ENCODE data around the gene RHCG.

Gene RHCG

DNA sequence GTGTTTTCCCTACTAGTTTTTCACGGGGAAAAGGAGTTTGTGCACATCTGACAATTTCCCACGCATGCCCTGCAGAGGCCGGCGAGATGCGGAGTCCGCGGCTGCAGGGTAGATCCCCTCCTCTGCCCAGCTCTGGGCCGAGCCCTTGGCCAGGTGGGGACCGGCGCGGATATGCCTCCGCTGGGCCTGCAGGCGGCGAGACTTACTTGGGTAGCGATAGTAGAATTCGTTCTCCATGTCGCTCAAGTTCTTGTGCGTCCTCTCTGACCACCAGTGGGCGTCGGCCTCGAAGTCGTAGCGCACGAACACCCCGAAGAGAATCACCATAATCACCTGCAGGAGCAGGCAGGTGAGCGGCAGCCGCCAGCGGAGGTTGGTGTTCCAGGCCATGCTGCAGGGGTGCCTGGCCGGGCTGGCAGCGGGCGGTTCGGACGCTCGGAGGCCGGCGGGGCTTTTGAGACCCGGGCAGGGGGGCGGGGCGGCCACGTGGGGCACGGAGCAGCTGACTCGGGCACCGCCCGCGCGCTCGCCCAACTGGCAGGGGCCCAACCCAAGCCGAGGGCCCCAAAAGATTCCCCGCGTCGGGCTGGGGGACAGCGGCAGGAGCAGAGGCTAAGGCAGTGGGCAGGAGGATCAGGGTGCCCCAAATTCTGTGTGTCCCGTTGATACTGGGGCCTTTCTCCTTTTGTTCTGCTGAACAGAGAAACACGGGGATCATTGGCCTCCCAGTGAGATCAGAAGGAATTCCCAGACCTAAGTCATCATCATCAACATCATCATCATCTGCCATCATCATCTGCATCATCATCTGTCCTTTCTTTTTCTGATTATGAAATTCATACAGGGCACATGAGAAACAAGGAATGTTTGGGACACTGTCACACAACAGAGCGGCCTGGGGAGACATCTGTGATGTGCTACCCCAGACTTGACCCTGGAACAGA is at the start of gene RHCG:
RHCG (minus strand) TSS at position 429 of the 944 bp plus-strand sequence; CDS start at position 390, 39 bp downstream.
- no peak for DNase-seq (ENCODE audit: low read depth)

DNA sequence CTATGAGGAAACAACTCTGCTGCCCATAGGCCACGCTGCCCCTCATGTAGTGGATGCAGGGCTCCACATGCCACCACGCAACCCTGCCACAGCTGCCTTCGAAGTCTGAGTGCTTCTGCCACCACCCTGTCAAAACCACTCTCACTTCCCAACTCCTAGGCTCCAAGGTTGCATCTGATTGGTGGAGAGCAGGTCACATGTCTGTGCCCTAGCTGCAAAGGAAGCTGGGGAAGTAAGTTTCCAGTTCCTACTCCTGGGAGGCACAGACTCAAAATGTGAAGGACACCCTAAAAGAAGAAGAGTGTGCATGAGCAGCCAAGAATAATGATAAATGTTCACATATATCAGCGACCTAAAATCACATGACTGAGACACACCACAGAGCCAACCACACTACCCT is 47.0 kb upstream of the RHCG start:
- DNase-seq (ENCODE audit: low read depth), result no peak

DNA sequence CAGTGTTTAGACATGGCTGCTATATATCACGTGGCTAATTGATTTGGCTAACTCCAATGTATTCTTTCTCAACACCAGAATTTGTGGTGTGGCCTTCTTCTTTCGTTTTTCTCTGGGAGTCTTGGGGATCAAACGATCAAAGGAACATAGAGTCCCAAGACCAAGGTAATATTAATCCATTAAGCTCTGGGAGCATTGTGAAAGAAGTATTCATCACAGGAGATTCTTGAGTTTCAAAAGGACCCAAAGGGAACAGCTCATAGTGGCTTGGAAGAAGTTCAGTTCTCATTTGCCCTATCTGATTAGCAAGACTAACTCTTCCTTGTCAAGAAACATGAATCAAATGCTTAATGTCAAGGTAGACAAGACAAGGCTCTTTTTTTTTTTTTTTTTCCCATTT is 46.0 kb upstream of the RHCG start:
- DNase-seq (ENCODE audit: low read depth), result no peak

DNA sequence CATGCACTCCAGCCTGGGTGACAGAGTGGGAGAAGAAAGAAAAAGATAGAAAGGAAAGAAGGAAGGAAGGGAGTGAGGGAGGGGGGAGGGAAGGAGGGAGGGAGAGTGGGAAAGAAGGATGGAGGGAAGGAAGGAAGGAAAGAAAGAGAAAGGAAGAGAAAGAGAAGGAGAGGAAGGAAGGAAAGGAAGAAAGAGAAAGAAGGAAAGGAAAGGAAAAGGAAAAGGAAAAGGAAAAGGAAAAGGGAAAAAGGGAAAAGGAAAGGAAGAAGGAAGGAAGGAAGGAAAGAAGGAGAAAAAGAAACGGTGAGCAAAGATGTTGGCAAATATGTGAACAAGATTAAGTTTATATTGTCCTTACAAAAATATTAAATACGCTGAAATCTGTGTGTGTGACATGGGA is 42.6 kb upstream of the RHCG start:
- DNase-seq (ENCODE audit: low read depth), result no peak

DNA sequence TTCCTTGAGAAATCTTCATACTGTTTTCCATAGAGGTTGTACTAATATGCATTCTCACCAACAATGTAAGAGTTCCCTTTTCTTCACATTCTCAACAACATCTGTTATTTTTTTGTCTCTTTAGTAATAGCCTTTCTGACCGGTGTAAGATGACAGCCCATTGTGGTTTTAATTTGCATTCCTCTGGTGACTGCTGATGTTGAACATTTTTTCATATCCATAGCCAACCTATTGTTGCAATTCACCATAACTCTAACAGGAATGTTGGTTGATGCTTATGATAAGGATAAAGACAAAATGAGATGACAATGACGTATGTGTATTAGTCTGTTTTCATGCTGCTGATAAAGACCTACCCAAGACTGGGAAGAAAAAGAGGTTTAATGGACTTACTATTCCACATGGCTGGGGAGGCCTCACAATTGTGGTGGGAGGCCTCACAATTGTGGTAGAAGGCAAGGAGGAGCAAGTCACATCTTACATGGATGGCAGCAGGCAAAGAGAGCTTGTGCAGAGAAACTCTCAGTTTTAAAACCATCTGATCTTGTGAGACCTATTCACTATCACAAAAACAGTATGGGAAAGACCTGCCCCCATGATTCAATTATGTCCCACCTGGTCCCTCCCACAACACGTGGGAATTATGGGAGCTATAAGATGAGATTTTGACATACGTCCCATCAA is 37.6 kb upstream of the RHCG start:
- DNase-seq (ENCODE audit: low read depth), result no peak

DNA sequence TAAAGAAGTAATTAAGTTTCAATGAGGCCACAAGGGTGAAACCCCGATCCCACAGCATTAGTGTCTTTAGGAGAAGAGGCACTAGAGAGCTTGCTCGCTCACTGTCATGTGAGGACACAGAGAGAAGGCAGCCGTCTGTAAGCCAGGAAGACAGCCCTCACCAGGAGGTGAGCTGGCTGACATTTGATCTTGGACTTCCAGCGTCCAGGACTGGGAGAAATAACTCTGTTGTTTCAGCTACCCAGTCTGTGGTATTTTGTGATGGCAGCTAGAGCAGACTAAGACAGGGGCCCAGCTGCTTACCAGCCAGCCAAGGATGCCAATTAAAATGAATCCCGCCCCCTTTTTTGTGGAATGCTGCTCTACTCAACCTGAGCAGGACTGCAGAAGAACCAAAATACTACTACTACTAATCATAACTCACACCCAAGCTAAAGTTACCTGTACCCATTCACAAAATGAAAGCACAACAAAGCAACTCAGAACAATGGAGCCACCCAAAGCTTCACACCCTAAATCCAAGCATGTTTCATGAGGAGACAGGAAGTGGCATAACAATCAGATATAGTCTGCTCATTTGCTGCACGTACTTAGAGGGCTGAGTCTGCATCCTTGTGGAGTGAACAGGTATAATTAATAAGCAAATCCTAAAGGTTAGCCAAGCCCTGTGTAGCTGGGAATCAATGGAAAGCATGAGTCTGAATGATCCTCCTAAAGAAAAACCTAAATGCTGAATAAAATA is 35.6 kb upstream of the RHCG start:
- DNase-seq (ENCODE audit: low read depth), result no peak

DNA sequence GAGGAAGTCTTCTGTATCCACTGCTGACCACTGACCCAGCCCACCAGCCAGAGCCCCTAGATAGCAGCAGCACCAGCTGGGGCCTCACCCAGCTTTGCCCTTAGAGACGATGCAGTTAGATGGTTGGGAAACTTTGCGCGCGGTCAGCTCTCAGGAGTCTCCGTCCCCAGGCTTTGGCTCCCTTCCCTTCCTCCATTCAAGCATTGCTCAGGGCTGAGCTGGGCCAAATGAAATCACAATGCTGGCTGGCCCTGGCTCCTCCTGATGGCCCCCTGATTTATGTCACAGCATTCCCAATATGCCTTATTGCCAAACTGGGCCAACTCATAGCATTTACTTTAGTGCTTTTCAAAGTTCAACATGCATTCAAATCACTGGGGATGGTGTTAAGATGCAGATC is 34.6 kb upstream of the RHCG start:
- no peak for DNase-seq (ENCODE audit: low read depth)

DNA sequence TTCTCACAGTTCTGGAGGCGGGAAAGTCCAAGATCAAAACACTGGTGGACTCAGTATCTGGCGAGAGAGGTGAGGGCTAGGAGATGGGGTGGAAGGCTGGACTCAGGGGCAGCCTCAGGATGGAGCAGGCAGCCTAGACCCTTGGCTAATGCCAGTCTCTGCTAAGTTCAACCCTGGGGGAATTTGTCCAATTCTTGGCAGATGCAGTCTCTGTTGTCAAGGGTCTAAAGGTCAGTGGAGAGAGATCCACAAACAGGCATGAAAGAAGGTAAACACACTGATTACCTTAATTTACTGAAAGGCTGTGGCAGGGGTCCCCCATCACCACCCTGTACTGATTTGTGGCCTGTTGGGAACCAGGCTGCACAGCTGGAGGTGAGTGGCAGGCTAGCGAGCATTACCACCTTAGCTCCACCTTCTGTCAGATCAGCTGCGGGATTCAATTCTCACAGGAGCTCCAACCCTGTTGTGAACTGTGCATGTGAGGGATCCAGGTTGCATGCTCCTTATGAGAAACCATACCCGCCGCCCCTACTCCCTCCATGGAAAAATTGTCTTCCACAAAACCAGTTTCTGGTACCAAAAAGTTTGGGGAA is 32.5 kb upstream of the RHCG start:
- no peak for DNase-seq (ENCODE audit: low read depth)

DNA sequence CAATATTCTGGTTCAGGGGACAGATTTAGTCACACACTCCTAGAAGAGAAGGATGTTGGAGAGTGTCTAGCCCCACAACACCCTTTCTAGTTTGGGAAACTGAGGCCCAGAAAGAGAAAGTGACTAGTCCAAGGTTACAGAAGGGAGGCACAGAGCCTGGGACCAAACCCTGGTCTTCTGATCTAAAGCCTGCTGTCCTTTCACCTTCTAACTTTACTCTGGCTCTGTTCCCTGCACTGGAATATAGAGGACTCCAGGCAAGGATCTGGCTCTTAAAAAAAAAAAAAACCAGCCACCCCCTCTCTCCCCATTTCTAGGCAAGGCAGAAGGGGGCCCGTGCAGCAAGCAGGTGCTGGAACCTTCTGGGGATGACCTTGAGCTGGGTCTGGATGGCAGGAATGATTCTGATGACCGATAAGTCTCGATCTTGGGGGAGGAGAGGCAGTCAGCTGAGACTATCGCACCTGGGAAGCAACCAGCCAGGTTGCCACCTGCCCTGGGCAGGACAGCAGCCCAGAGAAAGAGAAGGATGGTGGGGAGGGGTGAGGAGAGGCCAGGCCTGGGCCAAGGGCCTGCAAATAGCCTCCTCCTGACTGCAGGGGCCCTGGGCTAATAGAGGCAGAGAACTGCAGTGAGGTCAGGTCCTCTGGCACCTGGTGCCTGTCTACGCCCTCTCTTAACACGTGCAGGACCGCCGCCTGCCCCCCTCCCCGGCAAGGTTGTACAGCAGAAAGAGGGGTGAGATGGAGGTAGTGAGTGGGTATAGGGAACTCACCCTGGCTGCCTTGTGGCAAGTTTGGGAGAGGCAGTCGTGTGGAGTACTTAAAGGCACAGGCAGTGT is 30.4 kb upstream of the RHCG start:
- DNase-seq (ENCODE audit: low read depth), result no peak

DNA sequence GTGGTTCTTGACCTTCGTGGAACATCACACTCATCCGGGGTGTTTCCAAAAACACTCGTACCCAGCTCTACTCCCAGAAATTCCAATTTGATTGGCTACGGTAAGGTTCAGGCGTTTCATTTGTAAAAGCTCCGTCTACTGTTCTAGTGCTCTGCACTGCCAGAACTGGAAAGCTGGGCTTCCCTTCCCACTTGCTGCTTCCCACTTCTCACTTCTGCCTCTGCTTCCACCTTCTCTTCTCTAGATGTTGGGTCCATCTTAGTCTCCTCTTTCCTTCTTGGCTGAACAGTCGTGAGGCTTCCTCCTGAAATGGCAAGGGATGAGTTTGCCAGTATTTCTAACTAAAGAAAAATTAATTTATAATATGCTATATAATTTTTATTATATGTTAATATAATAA is 29.8 kb upstream of the RHCG start:
- no peak for DNase-seq (ENCODE audit: low read depth)

DNA sequence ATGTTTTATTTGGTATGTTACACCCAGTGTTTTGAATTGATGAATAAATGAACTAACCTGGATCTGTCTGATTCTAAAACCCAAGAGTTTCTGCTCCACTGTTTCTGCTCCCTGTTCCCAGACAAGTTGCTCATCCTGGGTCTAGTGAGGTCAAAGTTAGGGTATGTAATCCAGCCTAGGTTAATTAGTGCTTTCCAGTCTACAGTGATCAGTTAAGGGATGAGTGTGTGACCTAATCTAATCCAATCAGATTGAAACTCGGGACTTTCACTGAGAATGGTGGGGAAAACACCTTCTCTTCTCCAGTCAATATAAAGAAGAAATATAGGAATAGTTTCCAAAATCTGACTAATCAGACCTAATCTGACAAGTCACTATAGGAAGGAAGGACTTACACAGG is 27.8 kb upstream of the RHCG start:
- DNase-seq (ENCODE audit: low read depth), result no peak

DNA sequence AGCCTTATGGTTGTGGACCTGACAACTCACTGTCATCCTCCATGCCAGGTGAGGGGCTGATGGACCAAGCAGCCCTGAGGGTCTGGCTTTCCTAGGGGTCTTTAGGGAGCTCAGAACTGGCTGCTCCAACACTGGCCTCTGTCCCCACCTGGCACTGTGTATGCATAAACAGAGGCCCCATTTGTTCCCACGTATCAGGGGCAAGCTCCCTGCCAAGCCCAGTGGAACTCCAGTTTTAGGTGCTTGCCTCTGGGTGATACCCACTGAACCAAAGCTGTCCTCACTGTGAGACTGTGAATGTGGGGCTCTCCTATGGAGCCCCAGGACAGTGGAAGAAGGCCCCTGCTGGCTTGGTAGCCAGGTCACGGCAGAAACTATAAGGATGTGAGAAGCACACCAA is 26.7 kb upstream of the RHCG start:
- no peak for DNase-seq (ENCODE audit: low read depth)

DNA sequence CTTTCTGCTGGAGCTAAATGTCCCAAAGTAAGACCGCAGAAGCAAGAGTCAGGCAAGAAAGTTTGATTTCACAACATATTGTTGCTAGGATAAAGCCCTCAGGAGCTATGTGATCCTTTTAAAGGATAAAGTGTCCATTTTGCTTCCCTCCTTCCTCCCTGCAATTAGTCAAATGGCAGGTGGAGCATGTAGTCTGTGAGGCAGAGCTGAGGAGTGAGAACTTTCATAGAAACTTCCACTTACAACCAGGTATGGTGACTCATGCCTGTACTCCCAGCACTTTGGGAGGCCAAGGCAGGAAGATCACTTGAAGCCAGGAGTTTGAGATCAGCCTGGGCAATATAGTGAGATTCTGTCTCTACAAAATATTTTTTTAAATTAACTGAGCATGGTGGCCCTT is 25.2 kb upstream of the RHCG start:
- DNase-seq (ENCODE audit: low read depth), result no peak

DNA sequence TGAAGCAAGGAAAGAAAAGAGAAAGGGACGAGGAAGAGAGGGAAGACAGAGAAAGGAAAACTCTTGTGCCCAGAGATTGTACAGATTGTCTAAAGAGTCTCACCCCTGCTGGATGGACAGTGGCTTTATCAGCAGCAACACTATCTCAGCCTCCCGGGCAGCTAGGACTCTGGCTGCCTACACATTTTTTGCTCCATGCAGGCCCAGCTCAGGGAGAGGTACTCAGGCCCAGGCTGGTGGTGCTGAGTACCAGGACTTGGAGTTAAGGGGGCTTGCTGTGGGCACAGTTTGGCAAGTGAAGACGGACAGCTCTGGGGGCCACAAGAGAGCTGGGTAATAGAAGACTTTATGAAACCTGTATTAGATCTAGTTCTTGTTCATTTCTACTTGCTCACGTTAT is 19.1 kb upstream of the RHCG start:
- no peak for DNase-seq (ENCODE audit: low read depth)

DNA sequence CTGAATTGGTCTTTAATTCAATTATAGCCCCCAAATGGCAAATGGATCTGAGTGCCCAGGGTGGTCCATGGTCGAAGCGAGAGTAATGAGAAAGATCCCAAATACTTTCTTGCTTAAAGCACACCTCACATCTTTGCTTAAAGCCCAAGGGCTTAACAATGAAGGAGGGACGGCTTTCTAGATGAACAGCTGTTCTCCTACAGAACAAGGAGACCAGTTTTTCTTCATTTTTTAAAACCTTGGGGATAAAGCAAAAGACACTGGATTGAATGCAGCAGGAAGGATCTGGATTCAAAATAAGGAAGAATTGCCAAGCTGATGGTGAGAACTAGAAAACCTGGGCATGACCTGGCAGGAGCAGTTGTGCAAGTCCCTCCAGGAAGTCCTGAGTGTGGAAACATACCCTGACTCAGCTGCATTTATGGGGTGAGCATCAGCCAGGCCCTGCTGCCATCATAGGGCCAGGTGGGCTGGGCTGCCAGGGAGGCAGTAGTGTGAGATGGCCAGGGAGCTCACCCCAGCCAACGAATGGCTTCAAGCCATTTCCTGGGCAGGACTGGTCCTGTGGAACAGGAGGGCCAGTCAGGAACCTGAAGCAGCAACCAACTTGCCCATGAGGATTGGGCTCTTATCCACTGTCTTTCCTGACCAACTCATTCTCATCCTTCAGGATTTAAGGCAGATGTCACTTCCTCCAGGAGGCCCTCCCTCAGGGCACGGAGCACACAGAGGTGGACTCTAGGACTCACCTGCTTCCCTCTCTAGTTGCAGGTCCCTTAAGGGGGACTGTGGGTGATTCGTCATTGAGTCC is 18.4 kb upstream of the RHCG start:
- no peak for DNase-seq (ENCODE audit: low read depth)

DNA sequence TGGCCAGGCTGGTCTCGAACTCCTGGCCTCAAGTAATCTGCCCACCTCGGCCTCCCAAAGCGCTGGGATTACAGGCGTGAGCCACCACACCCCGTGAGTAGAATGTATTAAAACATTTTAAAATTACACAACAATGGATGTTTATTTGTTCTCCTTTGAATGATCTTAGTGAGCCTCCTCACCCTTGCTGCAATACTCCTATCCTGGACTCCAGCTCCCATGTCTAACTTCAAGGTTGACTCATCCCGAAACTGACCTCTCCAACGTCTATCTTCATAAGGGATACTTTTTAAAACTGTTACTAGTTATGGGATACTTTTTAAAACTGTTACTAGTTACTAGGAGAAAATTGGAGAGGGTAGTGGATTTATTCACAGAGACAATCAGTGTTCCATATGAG is 17.8 kb upstream of the RHCG start:
- DNase-seq (ENCODE audit: low read depth), result no peak

DNA sequence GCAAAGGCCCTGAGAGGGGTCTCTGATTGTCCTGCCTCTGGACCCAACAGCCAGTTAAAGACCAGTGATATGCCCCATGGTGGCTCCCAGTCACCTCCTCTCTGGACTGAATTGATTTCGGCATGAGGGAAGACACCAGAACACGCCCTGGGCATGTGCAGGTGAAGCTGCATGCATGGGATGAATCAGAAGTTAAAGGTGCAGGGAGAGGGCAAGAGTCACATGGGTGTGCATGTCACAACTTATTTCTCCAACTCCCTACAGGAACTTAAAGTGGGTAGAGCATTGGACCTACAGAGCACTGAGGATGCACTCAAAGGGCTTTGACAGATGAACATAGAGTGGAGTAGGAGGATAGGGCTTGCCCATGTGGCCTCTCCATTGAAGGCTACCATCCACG is 16.9 kb upstream of the RHCG start:
- no peak for DNase-seq (ENCODE audit: low read depth)

DNA sequence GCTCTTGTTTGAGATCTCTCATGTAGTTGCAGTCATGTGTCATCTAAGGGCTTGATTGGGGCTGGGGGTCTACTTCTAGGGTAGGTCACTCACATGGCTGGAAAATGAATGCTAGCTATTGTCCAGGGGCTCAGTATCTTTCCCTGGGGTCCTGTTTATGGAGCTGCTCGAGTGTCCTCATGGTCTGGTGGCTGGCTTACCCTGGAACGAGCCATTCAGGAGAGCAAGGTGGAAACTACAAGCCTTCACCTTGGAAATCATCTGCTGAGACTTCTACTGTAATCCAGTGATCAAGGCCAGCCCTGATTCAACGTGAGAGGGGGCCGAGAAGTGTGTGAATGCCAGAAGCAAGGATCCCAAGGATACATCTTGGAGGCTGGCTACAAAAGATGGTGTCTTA is 16.2 kb upstream of the RHCG start:
- no peak for DNase-seq (ENCODE audit: low read depth)

DNA sequence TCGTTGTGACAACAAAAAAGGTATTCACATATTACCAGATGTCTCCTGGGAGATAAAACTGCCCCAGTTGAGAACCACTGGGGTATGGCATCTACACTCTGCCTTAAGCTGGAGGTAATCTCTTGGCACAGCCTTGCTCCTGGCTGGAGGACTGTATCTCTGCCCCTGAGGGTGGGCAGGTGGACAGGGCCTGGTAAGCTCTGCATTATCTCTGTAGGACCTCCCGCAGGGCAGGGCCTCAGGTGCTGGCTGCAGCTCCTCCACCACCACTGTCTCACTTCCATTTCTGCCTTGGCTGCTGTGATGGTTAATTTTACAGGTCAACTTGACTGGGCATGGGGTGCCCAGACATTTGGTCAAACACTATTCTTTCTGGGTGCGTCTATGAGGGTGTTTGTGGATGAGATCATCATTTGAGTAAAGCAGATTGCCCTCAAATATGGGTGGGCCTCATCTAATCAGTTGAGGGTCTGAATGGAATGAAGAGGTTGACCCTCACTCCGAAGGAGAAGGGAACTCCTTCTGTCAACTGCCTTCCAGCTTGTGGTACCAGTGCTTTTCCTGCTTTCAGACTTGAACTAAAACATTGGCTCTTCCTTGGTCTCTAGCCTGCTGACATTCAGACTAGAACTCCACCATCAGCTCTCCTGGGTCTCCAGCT is 9.8 kb upstream of the RHCG start:
- no peak for DNase-seq (ENCODE audit: low read depth)

DNA sequence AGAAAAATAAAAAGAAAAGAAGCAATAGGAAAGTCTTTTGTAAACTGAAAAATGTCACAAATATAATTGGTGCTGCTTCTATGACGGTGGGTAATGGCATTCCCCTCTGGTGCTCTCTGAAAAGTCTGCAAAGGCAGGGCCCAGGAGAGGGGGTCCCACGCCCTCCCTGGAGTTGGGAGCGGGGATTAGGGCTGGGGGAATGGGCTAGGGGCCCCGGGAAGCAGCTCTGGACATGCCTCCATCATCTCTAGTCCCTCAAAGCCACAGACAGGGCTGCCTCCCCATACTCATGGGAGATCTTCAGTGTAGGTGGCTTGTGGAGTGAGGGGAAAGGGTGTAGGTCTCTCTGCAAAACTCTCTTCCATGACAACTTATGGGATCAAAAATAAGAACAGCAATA is 7.8 kb upstream of the RHCG start:
- no peak for DNase-seq (ENCODE audit: low read depth)

Data from CMK (cell line).